GM12878 (cell line): ENCODE measurements around the gene CCN2. TPM values are rescaled to one million over a fixed set of nuclear protein-coding genes. Genes with fewer than 3 reads are reported as not detected.

Experiments used
- CHD1 ChIP-seq: IDR thresholded peaks from 2 replicates; pipeline ENCODE4 v1.6.1; 2012; ENCODE audit warnings: low read depth, low read length, improper control_type of control experiment
- CREB1 ChIP-seq: IDR thresholded peaks from 2 replicates; pipeline ENCODE4 v1.6.1; 2012; ENCODE audit warnings: low read depth, mild to moderate bottlenecking, inconsistent platforms
- MYC ChIP-seq: IDR thresholded peaks from 2 replicates; pipeline ENCODE4 v1.6.1; 2011; ENCODE audit warnings: mild to moderate bottlenecking, low read length, moderate library complexity, inconsistent platforms; ENCODE audit not compliant: insufficient read depth, insufficient replicate concordance, insufficient read length, severe bottlenecking
- PRDM15 ChIP-seq: fragments of 450-650 bp; formaldehyde crosslinking; IDR thresholded peaks from 2 replicates; pipeline ENCODE4 v1.4.0; 2020; ENCODE audit warnings: mild to moderate bottlenecking, moderate library complexity
- RAD21 ChIP-seq: IDR thresholded peaks from 2 replicates; pipeline ENCODE4 v1.6.1; 2011; ENCODE audit warnings: mild to moderate bottlenecking, low read depth, low read length, moderate library complexity; ENCODE audit not compliant: insufficient read depth
- YBX1 ChIP-seq: fragments of 450-650 bp; IDR thresholded peaks from 2 replicates; pipeline ENCODE4 v1.6.1; 2016; ENCODE audit warnings: antibody characterized with exemption
- polyA plus RNA-seq, 11 experiments: library from polyadenylated mRNA; depleted of rRNA in 4 of 11; unstranded in 6 of 11; stranded (reverse) in 5 of 11; fragments of >200 nt; fragmentation: Nextera tagmentation in 4 of 11; fragmentation: Illumina TruSeq in 1 of 11; extraction: Ambion mirVana in 4 of 11; extraction: Trizol in 1 of 11; gene quantifications; 1 replicate in 1 of 11; 2 replicates in 10 of 11; pipeline versions ENCODE4 v1.2.1 to v1.2.3, GENCODE V29; 2011 to 2016; ENCODE audit warnings: inconsistent platforms in 2 of 11, missing spikeins in 2 of 11, low read depth in 1 of 11
- total RNA-seq, 4 experiments: library from RNA; depleted of rRNA in 3 of 4; stranded (reverse); fragments of >200 nt in 3 of 4; fragmentation: Illumina TruSeq in 1 of 4; extraction: Trizol in 1 of 4; gene quantifications; 2 replicates each; pipeline versions ENCODE4 v1.2.1 to v1.2.3, GENCODE V29; 2013 to 2021
- TF ChIP-seq, protein P1 (sequence below): fragments of 450-650 bp; IDR thresholded peaks from 2 replicates; pipeline ENCODE4 v1.6.1; 2017; ENCODE audit warnings: mild to moderate bottlenecking
- TF ChIP-seq, protein P2 (sequence below): IDR thresholded peaks from 2 replicates; pipeline ENCODE4 v1.6.1; 2012; ENCODE audit warnings: improper control_type of control experiment, low read depth, low read length; ENCODE audit not compliant: insufficient replicate concordance

CCN2 gene
- total and polyA plus RNA-seq, 10 of the 15 experiments (the other 5 are each of a cell fraction or from before 2014, with no cell fraction given): 0.26 to 0.62 (median 0.44) TPM; not detected in 7

- TF ChIP-seq, protein P1, sequence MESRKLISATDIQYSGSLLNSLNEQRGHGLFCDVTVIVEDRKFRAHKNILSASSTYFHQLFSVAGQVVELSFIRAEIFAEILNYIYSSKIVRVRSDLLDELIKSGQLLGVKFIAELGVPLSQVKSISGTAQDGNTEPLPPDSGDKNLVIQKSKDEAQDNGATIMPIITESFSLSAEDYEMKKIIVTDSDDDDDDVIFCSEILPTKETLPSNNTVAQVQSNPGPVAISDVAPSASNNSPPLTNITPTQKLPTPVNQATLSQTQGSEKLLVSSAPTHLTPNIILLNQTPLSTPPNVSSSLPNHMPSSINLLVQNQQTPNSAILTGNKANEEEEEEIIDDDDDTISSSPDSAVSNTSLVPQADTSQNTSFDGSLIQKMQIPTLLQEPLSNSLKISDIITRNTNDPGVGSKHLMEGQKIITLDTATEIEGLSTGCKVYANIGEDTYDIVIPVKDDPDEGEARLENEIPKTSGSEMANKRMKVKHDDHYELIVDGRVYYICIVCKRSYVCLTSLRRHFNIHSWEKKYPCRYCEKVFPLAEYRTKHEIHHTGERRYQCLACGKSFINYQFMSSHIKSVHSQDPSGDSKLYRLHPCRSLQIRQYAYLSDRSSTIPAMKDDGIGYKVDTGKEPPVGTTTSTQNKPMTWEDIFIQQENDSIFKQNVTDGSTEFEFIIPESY: no peak
- TF ChIP-seq RAD21: no peak
- TF ChIP-seq CHD1: no peak
- no peak for TF ChIP-seq YBX1
- TF ChIP-seq, protein P2, sequence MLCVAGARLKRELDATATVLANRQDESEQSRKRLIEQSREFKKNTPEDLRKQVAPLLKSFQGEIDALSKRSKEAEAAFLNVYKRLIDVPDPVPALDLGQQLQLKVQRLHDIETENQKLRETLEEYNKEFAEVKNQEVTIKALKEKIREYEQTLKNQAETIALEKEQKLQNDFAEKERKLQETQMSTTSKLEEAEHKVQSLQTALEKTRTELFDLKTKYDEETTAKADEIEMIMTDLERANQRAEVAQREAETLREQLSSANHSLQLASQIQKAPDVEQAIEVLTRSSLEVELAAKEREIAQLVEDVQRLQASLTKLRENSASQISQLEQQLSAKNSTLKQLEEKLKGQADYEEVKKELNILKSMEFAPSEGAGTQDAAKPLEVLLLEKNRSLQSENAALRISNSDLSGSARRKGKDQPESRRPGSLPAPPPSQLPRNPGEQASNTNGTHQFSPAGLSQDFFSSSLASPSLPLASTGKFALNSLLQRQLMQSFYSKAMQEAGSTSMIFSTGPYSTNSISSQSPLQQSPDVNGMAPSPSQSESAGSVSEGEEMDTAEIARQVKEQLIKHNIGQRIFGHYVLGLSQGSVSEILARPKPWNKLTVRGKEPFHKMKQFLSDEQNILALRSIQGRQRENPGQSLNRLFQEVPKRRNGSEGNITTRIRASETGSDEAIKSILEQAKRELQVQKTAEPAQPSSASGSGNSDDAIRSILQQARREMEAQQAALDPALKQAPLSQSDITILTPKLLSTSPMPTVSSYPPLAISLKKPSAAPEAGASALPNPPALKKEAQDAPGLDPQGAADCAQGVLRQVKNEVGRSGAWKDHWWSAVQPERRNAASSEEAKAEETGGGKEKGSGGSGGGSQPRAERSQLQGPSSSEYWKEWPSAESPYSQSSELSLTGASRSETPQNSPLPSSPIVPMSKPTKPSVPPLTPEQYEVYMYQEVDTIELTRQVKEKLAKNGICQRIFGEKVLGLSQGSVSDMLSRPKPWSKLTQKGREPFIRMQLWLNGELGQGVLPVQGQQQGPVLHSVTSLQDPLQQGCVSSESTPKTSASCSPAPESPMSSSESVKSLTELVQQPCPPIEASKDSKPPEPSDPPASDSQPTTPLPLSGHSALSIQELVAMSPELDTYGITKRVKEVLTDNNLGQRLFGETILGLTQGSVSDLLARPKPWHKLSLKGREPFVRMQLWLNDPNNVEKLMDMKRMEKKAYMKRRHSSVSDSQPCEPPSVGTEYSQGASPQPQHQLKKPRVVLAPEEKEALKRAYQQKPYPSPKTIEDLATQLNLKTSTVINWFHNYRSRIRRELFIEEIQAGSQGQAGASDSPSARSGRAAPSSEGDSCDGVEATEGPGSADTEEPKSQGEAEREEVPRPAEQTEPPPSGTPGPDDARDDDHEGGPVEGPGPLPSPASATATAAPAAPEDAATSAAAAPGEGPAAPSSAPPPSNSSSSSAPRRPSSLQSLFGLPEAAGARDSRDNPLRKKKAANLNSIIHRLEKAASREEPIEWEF: no peak
- TF ChIP-seq CREB1: no peak
- TF ChIP-seq PRDM15 (CRISPR knock-in tag): no peak
- no peak for TF ChIP-seq MYC
Measured at GRCh38 chr6:131980338-131980790, 29.2 kb upstream of the CCN2 start (continued).
